Fibroblast of skin of right biceps (primary cell): ENCODE measurements around the gene NFIA.

Experiments
- DNase-seq: peaks from one replicate; pipeline ENCODE4 v3.0.0-alpha.2; 2013

Gene NFIA

GRCh38 chr1:61318319-61319125 lies 236.2 kb downstream of the NFIA start:
- DNase-seq, result peak; percentile 82

GRCh38 chr1:61320575-61320974 lies 238.2 kb downstream of the NFIA start:
- DNase-seq, result no peak

GRCh38 chr1:61322008-61322744 lies 239.8 kb downstream of the NFIA start:
- DNase-seq, result no peak

- no peak for DNase-seq
These were observed 240.4 kb downstream of the NFIA start for GRCh38 chr1:61322769-61323168.

GRCh38 chr1:61323681-61324328 lies 241.4 kb downstream of the NFIA start:
- DNase-seq, result no peak

- no peak for DNase-seq
These were observed 244.4 kb downstream of the NFIA start for GRCh38 chr1:61326713-61327112.

- DNase-seq, result no peak
These were observed 245.1 kb downstream of the NFIA start for GRCh38 chr1:61327436-61327835.

- no peak for DNase-seq
These were observed 247.2 kb downstream of the NFIA start for GRCh38 chr1:61329556-61329955.

- DNase-seq, result no peak
These were observed 247.7 kb downstream of the NFIA start for GRCh38 chr1:61330018-61330417.

- no peak for DNase-seq
These were observed 248.2 kb downstream of the NFIA start for GRCh38 chr1:61330571-61330970.

GRCh38 chr1:61332196-61332753 lies 249.9 kb downstream of the NFIA start:
- DNase-seq, result no peak

GRCh38 chr1:61332796-61333195 lies 250.4 kb downstream of the NFIA start:
- no peak for DNase-seq

- DNase-seq, result peak; percentile 12
These were observed 252.6 kb downstream of the NFIA start for GRCh38 chr1:61334718-61335589.

GRCh38 chr1:61337037-61337436 lies 254.7 kb downstream of the NFIA start:
- DNase-seq, result no peak

- DNase-seq, result no peak
These were observed 255.1 kb downstream of the NFIA start for GRCh38 chr1:61337441-61337951.

- DNase-seq, result peak; percentile 86
These were observed 255.9 kb downstream of the NFIA start for GRCh38 chr1:61337981-61338848.

GRCh38 chr1:61338899-61339298 lies 256.5 kb downstream of the NFIA start:
- no peak for DNase-seq

GRCh38 chr1:61341426-61341825 lies 259.1 kb downstream of the NFIA start:
- DNase-seq, result no peak

GRCh38 chr1:61343734-61344420 lies 261.5 kb downstream of the NFIA start:
- DNase-seq, result no peak

GRCh38 chr1:61344696-61345095 lies 262.3 kb downstream of the NFIA start:
- no peak for DNase-seq
